ENCODE measurements around the gene HJV. TPM values are rescaled to one million over a fixed set of nuclear protein-coding genes. Genes with fewer than 3 reads are reported as not detected.
"Not testable (repeated sequence)": the region's sequence is repeated elsewhere in the genome, so short reads cannot be mapped to it uniquely, and the experiment has no call there.

Gene HJV
- total RNA-seq, result not detected in 2 replicates

GRCh38 chr1:146021622-146022402 is at the start of gene HJV:
TSS of gene HJV (minus strand) at chr1:146021735. CDS start at chr1:146020231, 1,504 bp downstream.
- DNase-seq (ENCODE audit: low spot score), result no peak
- no peak within 1 kb of the TSS for H3K27ac Mint-ChIP-seq
- H3K27me3 Mint-ChIP-seq (ENCODE audit: low read depth), result peaks cover 67% of the 10 kb centered on the region
- no peaks in the 10 kb centered on the region for H3K9me3 Mint-ChIP-seq
- no peak within 1 kb of the TSS for H3K4me3 Mint-ChIP-seq (ENCODE audit: low read depth)
- H3K4me1 Mint-ChIP-seq (ENCODE audit: low read depth), result peaks cover 10% of the 10 kb centered on the region
- intact Hi-C loops (cut with micrococcal nuclease), result no loop called here
- no peaks in the 10 kb centered on the region for H3K36me3 Mint-ChIP-seq (ENCODE audit: low read depth)

DNA sequence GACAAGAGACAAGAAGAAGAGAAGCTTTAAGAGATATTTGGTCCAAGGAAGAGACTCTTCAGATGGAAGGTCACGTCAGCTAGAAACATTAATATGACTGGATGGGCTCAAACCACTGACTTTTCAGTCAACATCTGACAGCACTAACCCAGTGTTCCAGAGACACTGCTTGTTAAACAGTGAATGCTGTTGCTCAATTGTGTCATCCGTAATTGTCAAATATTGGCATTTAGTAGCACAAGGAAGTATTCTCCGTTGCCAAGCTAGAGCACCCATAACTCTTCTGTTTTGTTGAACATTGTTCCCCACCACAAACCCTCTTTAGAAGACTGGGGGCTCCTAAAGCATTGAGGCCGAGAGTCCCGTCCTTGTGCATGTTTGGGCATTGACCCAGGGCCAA is 37.6 kb upstream of the HJV start:
- H3K27me3 Mint-ChIP-seq (ENCODE audit: low read depth); H3K4me3 Mint-ChIP-seq (ENCODE audit: low read depth); DNase-seq (ENCODE audit: low spot score); intact Hi-C loops (cut with micrococcal nuclease); H3K36me3 Mint-ChIP-seq (ENCODE audit: low read depth); H3K27ac Mint-ChIP-seq; H3K4me1 Mint-ChIP-seq (ENCODE audit: low read depth); H3K9me3 Mint-ChIP-seq: not testable (repeated sequence)

DNA sequence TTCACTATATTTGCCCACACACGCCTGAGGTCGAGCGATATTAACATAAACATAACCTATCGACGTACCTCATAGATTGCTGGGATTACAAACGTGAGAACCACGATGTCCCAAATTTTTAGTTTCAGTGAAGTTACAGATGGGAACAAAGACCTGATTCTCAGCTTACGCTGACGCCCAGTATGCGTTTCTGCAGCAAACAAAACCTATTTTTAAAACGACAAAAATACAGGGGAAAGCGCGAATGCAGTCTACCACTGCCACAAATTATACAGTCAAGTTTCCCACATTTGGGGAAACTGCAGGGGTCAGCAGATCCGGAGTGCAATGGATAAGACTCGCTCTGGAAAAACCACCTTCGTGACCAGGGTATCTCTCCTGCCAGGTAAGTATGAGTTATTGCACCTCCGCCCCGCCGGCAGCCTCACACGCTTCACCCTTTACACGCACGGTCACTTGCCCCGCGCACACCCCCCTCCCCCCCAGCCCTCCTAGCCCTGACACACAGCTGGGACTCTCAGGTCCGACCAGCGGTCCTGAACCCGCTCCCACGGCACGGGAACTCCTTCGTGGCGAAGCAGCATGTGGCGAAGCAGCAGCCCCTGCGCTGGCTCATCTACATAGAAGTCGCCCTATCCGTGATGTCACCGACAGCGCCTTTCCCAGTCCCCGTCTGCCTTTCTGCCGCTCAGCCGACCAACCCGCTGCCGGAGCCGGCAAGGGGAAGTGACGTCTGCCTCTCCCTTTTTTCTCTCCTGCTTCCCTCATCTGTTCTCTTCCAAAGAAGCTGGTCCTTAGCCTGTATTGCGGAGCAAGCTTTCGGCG is 30.5 kb upstream of the HJV start:
- Mint-ChIP-seq H3K27ac (peak overlapping the region; percentile 99), H3K4me1 (ENCODE audit: low read depth) (peaks cover 16% of the 10 kb centered on the region), H3K4me3 (ENCODE audit: low read depth) (peak overlapping the region; percentile 91)
- not testable (repeated sequence) for H3K27me3 Mint-ChIP-seq (ENCODE audit: low read depth); H3K9me3 Mint-ChIP-seq; H3K36me3 Mint-ChIP-seq (ENCODE audit: low read depth)
- peak; percentile 76 for DNase-seq (ENCODE audit: low spot score)
- intact Hi-C loops (cut with micrococcal nuclease), result loop anchor here (5.0 kb wide), 2 partner anchors 35 to 55 kb away; partner anchors contain the start of gene TXNIP

DNA sequence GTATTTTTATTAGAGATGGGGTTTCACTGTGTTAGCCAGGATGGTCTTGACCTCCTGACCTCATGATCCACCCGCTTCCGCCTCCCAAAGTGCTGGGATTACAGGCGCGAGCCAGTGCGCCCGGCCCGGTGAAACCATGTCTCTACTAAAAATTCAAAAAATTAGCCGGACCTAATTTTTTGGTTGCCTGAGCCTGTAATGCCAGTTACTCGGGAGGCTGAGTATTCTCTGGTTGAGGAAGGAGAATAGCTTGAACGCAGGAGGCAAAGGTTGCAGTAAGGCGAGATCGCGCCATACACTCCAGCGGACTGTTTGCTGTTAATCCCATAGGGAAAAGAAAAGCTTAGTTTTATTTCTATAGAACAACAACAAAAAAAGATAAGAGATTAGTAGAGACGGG is 29.9 kb upstream of the HJV start:
- Mint-ChIP-seq H3K4me1 (ENCODE audit: low read depth) (peaks cover 16% of the 10 kb centered on the region), H3K27ac (peak overlapping the region; percentile 99), H3K9me3 (no peaks in the 10 kb centered on the region), H3K27me3 (ENCODE audit: low read depth) (no peaks in the 10 kb centered on the region), H3K36me3 (ENCODE audit: low read depth) (no peaks in the 10 kb centered on the region), H3K4me3 (ENCODE audit: low read depth) (peak overlapping the region; percentile 91)
- intact Hi-C loops (cut with micrococcal nuclease), result loop anchor here (5.0 kb wide), 2 partner anchors 34 to 54 kb away; partner anchors contain the start of gene TXNIP
- no peak for DNase-seq (ENCODE audit: low spot score)

GRCh38 chr1:146050652-146050963 is 29.1 kb upstream of the HJV start:
- H3K27me3 Mint-ChIP-seq (ENCODE audit: low read depth); H3K4me3 Mint-ChIP-seq (ENCODE audit: low read depth): not testable (repeated sequence)

GRCh38 chr1:146049866-146050651 is 28.5 kb upstream of the HJV start:
- H3K9me3 Mint-ChIP-seq; H3K27me3 Mint-ChIP-seq (ENCODE audit: low read depth); H3K4me3 Mint-ChIP-seq (ENCODE audit: low read depth); DNase-seq (ENCODE audit: low spot score); H3K27ac Mint-ChIP-seq; H3K36me3 Mint-ChIP-seq (ENCODE audit: low read depth): not testable (repeated sequence)
- intact Hi-C loops (cut with micrococcal nuclease), result loop anchor here (5.0 kb wide), 2 partner anchors 33 to 53 kb away; partner anchors contain the start of gene TXNIP
- peaks cover 16% of the 10 kb centered on the region for H3K4me1 Mint-ChIP-seq (ENCODE audit: low read depth)

More at GRCh38 chr1:146050652-146050963, 29.1 kb upstream of the HJV start:
- not testable (repeated sequence) for H3K36me3 Mint-ChIP-seq (ENCODE audit: low read depth); DNase-seq (ENCODE audit: low spot score); H3K9me3 Mint-ChIP-seq; H3K27ac Mint-ChIP-seq
- intact Hi-C loops (cut with micrococcal nuclease), result loop anchor here (5.0 kb wide), 2 partner anchors 33 to 53 kb away; partner anchors contain the start of gene TXNIP
- H3K4me1 Mint-ChIP-seq (ENCODE audit: low read depth), result peaks cover 16% of the 10 kb centered on the region

DNA sequence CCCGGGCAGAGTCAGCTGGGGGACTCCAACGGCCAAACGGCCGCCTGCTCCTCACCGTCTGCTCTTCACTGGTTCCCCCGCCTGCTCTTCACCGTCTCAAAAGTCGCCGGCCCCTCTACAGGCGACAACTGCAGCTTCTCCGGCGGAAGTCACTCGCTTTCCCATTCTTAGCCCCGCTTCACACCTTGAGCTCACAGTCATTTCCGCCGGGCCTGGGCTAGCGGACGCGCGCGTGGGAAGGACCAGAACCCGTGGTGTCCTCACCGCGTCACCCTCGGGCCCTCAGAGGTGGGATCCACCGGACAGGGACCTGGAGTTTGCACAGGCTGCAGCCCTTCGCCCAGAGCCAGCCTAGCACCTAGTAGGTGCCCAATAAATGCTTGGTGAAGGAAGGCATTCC is 27.9 kb upstream of the HJV start:
- Mint-ChIP-seq H3K36me3 (ENCODE audit: low read depth) (no peaks in the 10 kb centered on the region), H3K27me3 (ENCODE audit: low read depth) (no peaks in the 10 kb centered on the region), H3K9me3 (no peaks in the 10 kb centered on the region), H3K4me3 (ENCODE audit: low read depth) (no peak overlapping the region), H3K27ac (no peak overlapping the region), H3K4me1 (ENCODE audit: low read depth) (peaks cover 16% of the 10 kb centered on the region)
- DNase-seq (ENCODE audit: low spot score), result no peak
- intact Hi-C loops (cut with micrococcal nuclease), result no loop called here

GRCh38 chr1:146048514-146049115 is 27.1 kb upstream of the HJV start:
- H3K9me3 Mint-ChIP-seq; DNase-seq (ENCODE audit: low spot score); H3K36me3 Mint-ChIP-seq (ENCODE audit: low read depth); H3K27me3 Mint-ChIP-seq (ENCODE audit: low read depth); H3K27ac Mint-ChIP-seq; H3K4me3 Mint-ChIP-seq (ENCODE audit: low read depth); intact Hi-C loops (cut with micrococcal nuclease): not testable (repeated sequence)
- peaks cover 16% of the 10 kb centered on the region for H3K4me1 Mint-ChIP-seq (ENCODE audit: low read depth)

GRCh38 chr1:146046664-146047063 is 25.1 kb upstream of the HJV start:
- Mint-ChIP-seq H3K4me1 (ENCODE audit: low read depth) (peaks cover 12% of the 10 kb centered on the region), H3K9me3 (no peaks in the 10 kb centered on the region), H3K36me3 (ENCODE audit: low read depth) (no peaks in the 10 kb centered on the region), H3K27ac (no peak overlapping the region), H3K27me3 (ENCODE audit: low read depth) (no peaks in the 10 kb centered on the region), H3K4me3 (ENCODE audit: low read depth) (no peak overlapping the region)
- no peak for DNase-seq (ENCODE audit: low spot score)
- intact Hi-C loops (cut with micrococcal nuclease), result no loop called here

- no peak for DNase-seq (ENCODE audit: low spot score)
- no peaks in the 10 kb centered on the region for H3K36me3 Mint-ChIP-seq (ENCODE audit: low read depth)
- peaks cover 7% of the 10 kb centered on the region for H3K27me3 Mint-ChIP-seq (ENCODE audit: low read depth)
- no peak overlapping the region for H3K27ac Mint-ChIP-seq
- H3K9me3 Mint-ChIP-seq, result no peaks in the 10 kb centered on the region
- intact Hi-C loops (cut with micrococcal nuclease), result loop anchor here (2.0 kb wide), 1 partner anchor 75 kb away; the partner anchor contains the start of genes ANKRD34A and POLR3GL
- H3K4me3 Mint-ChIP-seq (ENCODE audit: low read depth), result no peak overlapping the region
- peaks cover 35% of the 10 kb centered on the region for H3K4me1 Mint-ChIP-seq (ENCODE audit: low read depth)
Observed at GRCh38 chr1:146039844-146040194, 18.3 kb upstream of the HJV start.

- intact Hi-C loops (cut with micrococcal nuclease), result loop anchor here (2.0 kb wide), 1 partner anchor 78 kb away; the partner anchor contains the start of gene LIX1L
- H3K36me3 Mint-ChIP-seq (ENCODE audit: low read depth), result no peaks in the 10 kb centered on the region
- peak; percentile 71 for DNase-seq (ENCODE audit: low spot score)
- H3K27ac Mint-ChIP-seq, result peak overlapping the region; percentile 90
- no peaks in the 10 kb centered on the region for H3K9me3 Mint-ChIP-seq
- H3K4me3 Mint-ChIP-seq (ENCODE audit: low read depth), result peak overlapping the region; percentile 97
- H3K4me1 Mint-ChIP-seq (ENCODE audit: low read depth), result peaks cover 41% of the 10 kb centered on the region
- H3K27me3 Mint-ChIP-seq (ENCODE audit: low read depth), result peaks cover 7% of the 10 kb centered on the region
Observed at GRCh38 chr1:146036965-146037646, 15.6 kb upstream of the HJV start.
